Astrocyte (in vitro differentiated cells and primary cell): ENCODE results near the gene SYDE2. TPM values are rescaled to one million over a fixed set of nuclear protein-coding genes. Genes with fewer than 3 reads are reported as not detected.

Experiments used
- DNase-seq: peaks from one replicate; pipeline ENCODE4 v3.0.0-alpha.2; 2010; ENCODE audit warnings: low read depth
- FAIRE-seq: peaks from 2 replicates; lab custom pipeline; 2011; peaks lifted over from hg19 to GRCh38; lab: Jason Lieb, UNC
- H2AFZ ChIP-seq: 2 replicates; pipeline ENCODE4 v1.6.0; 2012; ENCODE audit warnings: low read depth, low read length, inconsistent platforms
- H3K27ac ChIP-seq: 2 replicates; pipeline ENCODE4 v1.5.1; 2011; ENCODE audit warnings: low read depth, low read length, inconsistent platforms
- H3K27me3 ChIP-seq: 2 replicates; pipeline ENCODE4 v1.6.0; 2011; ENCODE audit warnings: low read length, inconsistent platforms; ENCODE audit not compliant: insufficient read depth
- H3K36me3 ChIP-seq: 2 replicates; pipeline ENCODE4 v1.5.1; 2011; ENCODE audit warnings: low read length, inconsistent platforms; ENCODE audit not compliant: insufficient read depth
- H3K4me1 ChIP-seq: 2 replicates; pipeline ENCODE4 v1.5.1; 2011; ENCODE audit warnings: low read length, inconsistent platforms; ENCODE audit not compliant: insufficient read depth
- H3K4me2 ChIP-seq: 2 replicates; pipeline ENCODE4 v1.6.0; 2012; ENCODE audit warnings: low read length, inconsistent platforms
- H3K4me3 ChIP-seq: 2 replicates; pipeline ENCODE4 v1.5.1; 2011; ENCODE audit warnings: low read depth, mild to moderate bottlenecking, low read length, inconsistent platforms; ENCODE audit not compliant: insufficient read depth
- H3K79me2 ChIP-seq: 2 replicates; pipeline ENCODE4 v1.6.0; 2012; ENCODE audit warnings: mild to moderate bottlenecking, low read length, inconsistent platforms; ENCODE audit not compliant: insufficient read depth
- H3K9ac ChIP-seq: 2 replicates; pipeline ENCODE4 v1.6.0; 2012; ENCODE audit warnings: mild to moderate bottlenecking, low read length, inconsistent platforms
- H3K9me3 ChIP-seq: 2 replicates; pipeline ENCODE4 v1.5.1; 2012; ENCODE audit warnings: low read depth, mild to moderate bottlenecking, low read length, inconsistent platforms; ENCODE audit not compliant: insufficient read depth
- H4K20me1 ChIP-seq: 2 replicates; pipeline ENCODE4 v1.6.0; 2012; ENCODE audit warnings: low read length, inconsistent platforms; ENCODE audit not compliant: insufficient read depth
- H3K27ac Mint-ChIP-seq: one replicate; pipeline ENCODE4 v1.8.0; 2021; ENCODE audit warnings: mild to moderate bottlenecking, mixed read lengths; ENCODE audit not compliant: unreplicated experiment
- H3K27me3 Mint-ChIP-seq: one replicate; pipeline ENCODE4 v1.8.0; 2021; ENCODE audit warnings: low read depth, mixed read lengths; ENCODE audit not compliant: unreplicated experiment
- H3K36me3 Mint-ChIP-seq: one replicate; pipeline ENCODE4 v1.8.0; 2021; ENCODE audit warnings: low read depth, mixed read lengths; ENCODE audit not compliant: unreplicated experiment
- H3K4me1 Mint-ChIP-seq: one replicate; pipeline ENCODE4 v1.8.0; 2021; ENCODE audit warnings: low read depth, mixed read lengths; ENCODE audit not compliant: unreplicated experiment
- H3K4me3 Mint-ChIP-seq: one replicate; pipeline ENCODE4 v1.8.0; 2021; ENCODE audit warnings: mild to moderate bottlenecking, moderate library complexity, mixed read lengths; ENCODE audit not compliant: unreplicated experiment
- H3K9me3 Mint-ChIP-seq: one replicate; pipeline ENCODE4 v1.8.0; 2021; ENCODE audit warnings: mild to moderate bottlenecking, mixed read lengths; ENCODE audit not compliant: unreplicated experiment
- CTCF ChIP-seq: IDR thresholded peaks from 2 replicates; pipeline ENCODE4 v1.5.1; 2011; ENCODE audit warnings: low read depth, mild to moderate bottlenecking, inconsistent platforms, low read length, moderate library complexity; ENCODE audit not compliant: insufficient read depth
- EZH2 ChIP-seq: IDR thresholded peaks from 2 replicates; pipeline ENCODE4 v1.6.1; 2012; ENCODE audit warnings: mild to moderate bottlenecking, low read length, inconsistent platforms; ENCODE audit not compliant: insufficient read depth
- total RNA-seq: library from RNA; stranded (reverse); gene quantifications from 2 replicates; pipeline ENCODE4 v1.2.1, GENCODE V29; 2021

The SYDE2 gene
- total RNA-seq, 1 donor from 2014 or later, result 9.9 TPM

GRCh38 chr1:85134583-85135391, 66.0 kb downstream of the SYDE2 start:
- Mint-ChIP-seq H3K4me1 (peaks cover 6% of the 10 kb centered on the region), H3K9me3 (no peaks in the 10 kb centered on the region), H3K27me3 (peaks cover under 1% of the 10 kb centered on the region), H3K36me3 (no peaks in the 10 kb centered on the region), H3K27ac (no peak overlapping the region), H3K4me3 (no peak overlapping the region)
- DNase-seq (no peak), FAIRE-seq (no peak)
- Histone ChIP-seq H3K36me3 (no peaks in the 10 kb centered on the region), H3K4me3 (no peak overlapping the region), H3K9me3 (no peaks in the 10 kb centered on the region), H4K20me1 (no peaks in the 10 kb centered on the region), H3K79me2 (no peaks in the 10 kb centered on the region), H3K4me1 (no peaks in the 10 kb centered on the region), H3K27ac (no peak overlapping the region), H2AFZ (no peak overlapping the region), H3K4me2 (no peak overlapping the region), H3K9ac (no peak overlapping the region), H3K27me3 (no peaks in the 10 kb centered on the region)
- TF ChIP-seq EZH2 (no peak), CTCF (no peak)

GRCh38 chr1:85133565-85134159, 67.2 kb downstream of the SYDE2 start:
- Histone ChIP-seq H3K27me3 (no peaks in the 10 kb centered on the region), H3K27ac (no peak overlapping the region), H3K36me3 (no peaks in the 10 kb centered on the region), H3K4me3 (no peak overlapping the region), H2AFZ (no peak overlapping the region), H3K4me1 (no peaks in the 10 kb centered on the region), H3K9ac (no peak overlapping the region), H3K4me2 (no peak overlapping the region), H3K9me3 (no peaks in the 10 kb centered on the region), H4K20me1 (no peaks in the 10 kb centered on the region), H3K79me2 (no peaks in the 10 kb centered on the region)
- Mint-ChIP-seq H3K36me3 (no peaks in the 10 kb centered on the region), H3K9me3 (no peaks in the 10 kb centered on the region), H3K4me1 (peaks cover 6% of the 10 kb centered on the region), H3K27ac (no peak overlapping the region), H3K27me3 (peaks cover 1% of the 10 kb centered on the region), H3K4me3 (no peak overlapping the region)
- TF ChIP-seq CTCF (no peak), EZH2 (no peak)
- DNase-seq, result no peak
- FAIRE-seq, result no peak
